HS-5 (cell line): ENCODE data around the gene ADISSP.
A peak's percentile ranks its signal among the peaks of the same experiment; 100 is the strongest.

Experiments used
- DNase-seq: peaks from one replicate; pipeline ENCODE4 v3.0.0-alpha.2; 2012; ENCODE audit warnings: low read depth

The ADISSP gene

DNA sequence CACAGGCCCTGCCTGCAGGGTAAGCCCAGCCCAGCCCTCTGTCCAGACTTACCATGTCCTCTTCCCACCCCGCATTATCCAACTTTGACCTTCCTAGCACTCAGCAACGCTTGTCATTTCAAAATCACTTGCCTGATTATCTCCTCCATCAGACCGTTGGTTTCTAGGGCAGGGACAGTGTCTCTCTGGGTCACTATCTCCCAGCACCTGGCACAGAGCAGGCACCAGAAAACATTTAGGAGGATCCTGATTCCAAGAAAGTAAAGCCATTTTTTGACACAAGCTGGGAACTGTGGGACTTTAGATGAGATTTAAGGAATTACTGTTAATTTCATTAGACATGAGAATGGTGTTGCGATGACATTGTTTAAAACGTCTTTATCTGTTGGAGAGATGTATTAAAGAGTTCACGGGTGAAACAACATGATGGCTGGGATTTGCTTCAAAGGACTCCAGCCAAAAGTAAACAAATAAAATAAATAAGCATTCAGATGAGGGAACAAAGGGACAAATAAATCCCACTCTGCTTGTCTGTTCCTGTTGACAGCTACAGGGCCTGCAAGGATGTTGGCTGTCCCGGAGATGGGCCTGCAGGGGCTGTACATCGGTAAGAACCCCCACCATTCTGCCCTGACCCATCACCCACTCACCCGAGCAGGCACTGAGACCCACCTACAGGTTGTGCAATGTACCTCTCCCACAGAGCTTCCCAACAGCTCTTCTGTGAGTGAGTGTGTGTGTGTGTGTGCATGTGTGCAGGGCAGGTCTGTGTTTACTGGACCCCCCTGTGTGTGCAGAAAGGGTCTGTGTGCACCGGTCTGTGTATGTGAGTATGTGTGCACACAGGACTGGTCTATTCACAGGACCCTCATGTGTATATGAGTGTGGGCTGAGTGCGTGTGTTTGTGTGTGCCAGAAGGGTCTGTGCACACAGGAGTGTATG is 29.2 kb downstream of the ADISSP start:
- no peak for DNase-seq

DNA sequence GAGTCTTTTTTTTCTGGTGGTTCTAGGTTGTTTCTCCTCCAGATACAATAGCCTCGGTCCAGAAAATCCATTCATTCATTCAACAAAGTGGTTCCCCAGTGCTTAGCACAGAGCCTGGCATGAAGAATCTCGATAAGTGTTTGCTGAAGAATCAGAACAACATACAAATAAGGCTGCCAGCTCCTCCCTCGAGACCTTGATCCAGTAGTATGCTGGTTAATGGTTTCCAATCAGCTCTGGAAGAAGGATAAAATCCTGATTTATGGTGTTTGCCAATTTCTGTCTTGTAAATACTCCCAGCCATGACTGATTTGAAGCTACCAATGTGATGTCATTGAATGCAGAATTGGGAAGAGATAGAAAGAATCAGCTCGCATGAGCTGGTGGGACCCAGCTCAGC is 31.8 kb downstream of the ADISSP start:
- DNase-seq = no peak

DNA sequence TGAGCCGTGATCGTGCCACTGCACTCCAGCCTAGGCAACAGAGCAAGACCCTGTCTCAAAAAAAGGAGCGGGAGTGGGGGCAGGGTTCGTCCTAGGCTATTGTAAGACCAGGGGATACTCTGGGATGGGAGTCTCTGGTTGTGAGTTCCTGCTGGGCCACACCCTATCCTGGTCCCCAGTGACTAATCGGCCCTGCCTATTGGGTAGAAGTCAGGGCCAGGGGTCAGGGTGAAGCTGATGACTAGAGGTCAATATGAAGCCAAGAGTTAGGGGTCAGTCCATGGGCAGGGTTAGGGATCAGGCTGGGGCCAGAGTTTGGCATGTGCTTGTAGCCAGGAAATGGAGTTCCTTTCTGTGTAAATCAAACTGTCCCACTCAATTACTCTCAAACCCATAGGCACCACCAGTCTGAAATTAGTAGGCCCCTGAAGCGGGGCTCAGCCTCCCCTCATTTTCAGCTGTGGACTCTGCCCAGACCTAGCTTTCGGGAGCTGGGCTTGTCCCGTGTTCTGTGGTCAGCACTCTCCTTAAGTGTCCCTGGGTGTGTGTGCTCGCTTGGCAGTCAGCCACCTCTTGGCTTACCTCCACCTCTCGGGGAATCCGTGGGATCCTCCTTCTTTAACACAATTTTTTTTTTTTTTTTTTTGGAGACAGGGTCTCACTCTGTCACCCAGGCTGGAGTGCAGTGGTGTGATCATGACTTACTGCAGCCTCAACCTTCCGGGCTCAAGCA is 33.3 kb downstream of the ADISSP start:
- no peak for DNase-seq

GRCh38 chr20:3733119-3733995 is 34.2 kb downstream of the ADISSP start:
- no peak for DNase-seq

DNA sequence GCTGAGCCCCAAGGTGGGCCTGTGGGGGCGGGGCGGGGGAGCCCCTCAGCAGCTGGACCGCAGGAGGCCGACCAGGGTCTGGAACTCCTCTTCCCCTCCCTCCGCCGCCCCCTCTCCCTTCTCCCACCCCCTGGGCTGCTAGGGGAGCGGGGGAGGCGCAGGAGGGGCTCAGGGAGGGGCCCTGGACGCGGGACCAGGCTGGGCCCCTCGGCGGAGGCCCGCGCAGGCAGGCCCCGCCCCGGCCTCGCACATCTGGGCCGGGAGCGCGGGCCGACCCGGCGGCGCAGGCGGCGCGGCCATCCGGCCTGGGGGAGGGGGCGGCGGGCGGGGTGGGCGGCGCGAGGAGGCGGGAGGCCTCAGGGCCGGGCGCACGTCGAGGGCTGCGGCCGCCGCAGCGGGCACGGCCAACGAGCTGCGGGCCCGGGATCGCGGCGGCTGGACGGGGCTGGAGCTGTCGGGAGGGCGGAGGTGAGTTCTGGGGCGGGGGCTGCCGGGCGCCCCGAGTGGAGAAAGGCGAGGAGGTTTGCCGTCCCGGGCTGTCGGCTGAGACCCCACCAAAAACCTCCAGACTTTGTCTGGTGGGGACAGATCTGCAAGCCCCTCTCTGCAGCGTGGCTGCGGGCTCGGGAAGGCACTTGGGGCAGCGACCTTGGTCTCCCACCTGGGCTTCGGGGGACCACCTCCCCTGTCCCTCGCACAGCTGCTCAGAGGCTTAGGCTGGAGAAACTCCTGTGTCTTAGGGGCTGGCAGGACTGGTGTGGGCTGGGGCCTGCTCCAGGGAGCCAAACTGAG is 35.0 kb downstream of the ADISSP start, which contains the start of gene HSPA12B:
TSS of gene HSPA12B (plus strand) at position 359 of the 792 bp plus-strand sequence. CDS start 5,990 bp downstream, outside the sequence.
- no peak for DNase-seq

DNA sequence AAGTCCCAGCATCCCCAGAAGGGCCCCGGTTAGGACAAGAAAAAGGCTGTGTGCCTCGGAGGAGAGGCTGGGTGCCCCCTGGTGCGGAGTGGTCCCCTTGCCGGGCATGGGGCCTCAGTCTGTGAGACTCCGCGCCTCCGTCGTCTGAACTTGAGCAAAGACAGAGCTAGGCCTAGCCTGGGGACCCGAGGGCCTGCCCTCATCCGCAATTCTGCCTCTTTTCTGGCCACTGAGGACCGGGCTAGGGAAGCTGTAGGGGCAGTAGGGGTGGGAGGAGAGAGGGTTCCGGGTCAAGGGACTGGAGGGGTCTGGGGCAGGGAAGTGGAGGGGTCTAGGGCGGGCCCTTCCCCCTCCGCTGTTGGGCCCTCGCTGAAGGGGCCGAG is 35.6 kb downstream of the ADISSP start:
- DNase-seq = no peak

DNA sequence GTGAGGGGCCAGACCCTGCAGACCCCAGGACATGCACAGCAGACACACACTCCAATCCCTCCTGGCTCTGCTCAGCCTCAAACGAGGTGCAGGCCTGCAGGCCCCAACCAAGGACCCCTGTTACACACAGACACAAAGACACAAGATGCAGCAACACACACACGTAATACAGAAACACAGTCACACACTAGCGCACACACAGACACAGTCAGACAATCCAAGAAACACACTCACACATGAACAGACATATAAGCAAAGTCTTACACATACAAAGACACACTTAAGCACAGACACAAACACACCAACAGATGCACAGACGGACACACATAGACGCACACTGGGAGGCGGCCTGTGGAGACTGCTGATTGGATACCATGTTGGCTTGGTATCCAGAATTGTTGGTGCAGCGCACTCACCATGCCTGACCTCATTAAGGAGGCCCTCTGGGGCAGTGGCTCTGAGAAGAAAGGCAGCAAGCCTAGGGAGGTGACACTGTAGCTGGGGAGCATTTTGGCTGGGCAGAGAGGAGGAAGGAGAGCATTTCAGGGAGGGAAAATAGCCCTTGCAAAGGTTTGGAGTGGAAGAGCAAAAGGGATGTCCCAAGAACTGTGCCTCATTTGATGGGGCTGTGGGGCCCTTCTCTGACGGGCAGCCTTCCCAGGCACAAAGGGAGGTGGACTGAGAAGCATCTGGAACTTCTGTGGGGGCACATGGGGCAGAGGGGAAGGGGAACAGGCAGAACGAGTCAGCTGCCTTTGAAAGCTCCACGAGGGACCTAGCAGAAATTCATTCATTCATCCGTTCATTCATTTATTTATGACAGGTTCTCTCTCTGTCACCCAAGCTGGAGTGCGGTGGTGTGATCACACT is 36.5 kb downstream of the ADISSP start:
- no peak for DNase-seq

DNA sequence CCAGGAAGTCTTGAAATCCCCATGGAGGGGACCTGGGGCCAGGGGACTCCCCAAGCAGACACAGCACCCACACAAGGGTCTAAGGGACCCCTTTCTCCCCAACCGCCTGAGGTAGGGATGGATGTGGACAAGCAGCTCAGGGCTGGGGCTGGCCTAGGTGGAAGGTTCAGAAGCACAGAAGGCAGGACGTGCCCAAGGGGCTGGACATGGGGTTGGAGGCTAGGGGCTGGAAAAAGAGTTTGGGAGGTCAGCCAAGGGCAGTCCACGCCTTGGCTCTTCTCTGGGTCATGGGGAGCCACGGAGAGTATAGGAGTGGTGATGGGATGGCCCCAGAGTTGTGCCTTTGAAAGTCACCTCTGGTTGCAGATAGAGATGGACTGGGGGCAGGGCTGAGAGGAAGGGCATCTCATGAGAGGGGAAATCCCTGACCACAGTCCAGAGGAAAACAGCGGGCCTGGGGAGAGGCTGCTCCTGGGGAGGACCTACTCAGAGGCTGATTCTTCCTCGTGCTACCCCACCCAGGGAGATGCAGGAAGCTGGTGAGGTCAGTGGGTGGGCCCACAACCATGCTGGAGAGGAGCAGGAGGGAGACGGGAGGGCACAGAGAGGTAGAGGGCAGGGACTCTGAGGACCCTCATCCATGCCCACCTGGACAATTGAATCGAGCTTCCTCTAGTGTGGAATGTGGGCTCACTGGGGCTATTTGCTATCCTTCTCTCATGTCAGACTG is 37.6 kb downstream of the ADISSP start:
- no peak for DNase-seq

DNA sequence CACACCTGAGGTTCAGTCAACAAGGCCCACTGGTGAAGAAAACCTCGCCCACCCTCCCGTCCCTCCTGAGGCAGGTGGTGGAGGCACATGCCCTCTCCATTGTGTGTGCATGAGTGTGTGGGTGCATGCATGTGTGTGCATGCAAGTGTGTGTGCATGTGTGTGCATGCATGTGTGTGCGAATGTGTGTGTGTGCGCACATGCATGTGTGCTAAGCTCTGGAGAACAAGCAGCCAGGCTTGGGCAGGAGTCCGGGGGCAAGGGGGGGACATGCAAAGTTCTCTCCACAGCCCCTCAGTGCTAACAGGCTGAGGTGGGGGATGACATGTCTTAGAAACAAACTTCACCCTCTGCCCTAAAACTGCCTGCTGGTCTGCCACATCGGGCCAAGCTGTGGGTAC is 38.2 kb downstream of the ADISSP start:
- DNase-seq = no peak

DNA sequence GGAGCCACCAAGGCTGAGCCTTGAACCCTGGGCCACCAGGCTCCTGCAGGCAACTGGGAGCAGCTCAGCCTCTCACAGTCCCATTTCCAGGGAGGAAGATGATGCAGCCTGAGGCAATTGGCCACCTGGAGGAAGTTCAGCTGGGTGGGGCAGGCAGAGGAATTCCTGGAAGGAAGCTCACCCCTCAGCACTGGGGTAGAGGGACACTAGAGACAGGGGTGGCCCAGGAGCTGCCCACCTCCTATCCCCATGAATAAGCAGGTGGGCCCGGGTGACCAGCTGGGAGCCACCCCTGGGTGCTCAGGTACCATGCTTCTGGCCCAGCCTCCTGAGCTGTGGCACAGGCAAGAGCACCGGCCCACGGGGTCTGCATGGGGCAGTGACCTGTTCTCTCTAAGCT is 38.7 kb downstream of the ADISSP start:
- no peak for DNase-seq

- no peak for DNase-seq
Observed at GRCh38 chr20:3728354-3728753, 39.2 kb downstream of the ADISSP start.

DNA sequence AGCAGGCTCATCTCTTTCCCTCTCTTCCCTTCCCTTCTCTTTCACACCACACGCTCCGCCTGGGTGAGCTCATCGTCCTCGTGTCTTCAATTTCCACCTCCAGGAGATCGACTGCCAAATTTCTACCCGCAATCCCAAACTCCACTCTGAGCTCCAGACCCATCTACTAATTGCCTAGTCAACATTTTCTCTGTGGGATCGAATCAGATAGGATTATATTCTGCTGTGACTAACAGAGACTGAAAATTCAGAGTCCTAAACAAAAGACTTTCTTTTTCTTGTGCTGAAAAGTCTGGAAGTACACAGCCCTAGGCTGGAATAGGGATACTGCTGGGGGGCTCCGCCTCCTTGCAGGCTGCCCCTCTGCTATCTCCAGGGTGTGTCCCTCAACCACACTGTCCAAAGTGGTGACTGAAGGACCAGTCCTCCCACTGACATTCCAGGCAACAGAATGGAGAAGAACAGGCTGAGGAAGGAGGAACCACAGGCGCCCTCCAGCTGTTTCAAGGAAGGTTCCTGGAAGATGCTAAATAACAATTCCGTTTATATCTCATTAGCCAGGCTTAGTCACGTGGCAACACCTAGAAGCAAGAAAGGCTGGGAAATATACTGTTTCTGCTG is 40.0 kb downstream of the ADISSP start:
- peak; percentile 25 for DNase-seq

GRCh38 chr20:3724356-3724755 is 43.2 kb downstream of the ADISSP start:
- DNase-seq = no peak

DNA sequence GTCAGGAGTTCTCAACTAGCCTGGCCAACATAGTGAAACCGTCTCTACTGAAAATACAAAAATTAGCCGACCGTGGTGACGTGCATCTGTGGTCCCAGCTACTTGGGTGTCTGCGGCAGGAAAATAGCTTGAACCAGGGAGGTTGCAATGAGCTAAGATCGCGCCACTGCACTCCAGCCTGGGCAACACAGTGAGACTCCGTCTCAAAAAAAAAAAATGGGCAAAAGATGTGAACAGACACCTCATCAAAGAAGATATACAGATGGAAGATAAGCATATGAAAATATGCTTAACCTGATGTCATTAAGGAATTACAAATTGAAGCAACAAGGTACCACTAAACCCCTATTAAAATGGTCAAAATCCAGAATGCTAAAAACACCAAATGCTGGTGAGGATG is 44.3 kb downstream of the ADISSP start:
- DNase-seq = no peak

- no peak for DNase-seq
Observed at GRCh38 chr20:3721912-3722311, 45.6 kb downstream of the ADISSP start.

GRCh38 chr20:3720626-3721025 is 46.9 kb downstream of the ADISSP start:
- no peak for DNase-seq

- no peak for DNase-seq
Observed at GRCh38 chr20:3720068-3720467, 47.5 kb downstream of the ADISSP start.

DNA sequence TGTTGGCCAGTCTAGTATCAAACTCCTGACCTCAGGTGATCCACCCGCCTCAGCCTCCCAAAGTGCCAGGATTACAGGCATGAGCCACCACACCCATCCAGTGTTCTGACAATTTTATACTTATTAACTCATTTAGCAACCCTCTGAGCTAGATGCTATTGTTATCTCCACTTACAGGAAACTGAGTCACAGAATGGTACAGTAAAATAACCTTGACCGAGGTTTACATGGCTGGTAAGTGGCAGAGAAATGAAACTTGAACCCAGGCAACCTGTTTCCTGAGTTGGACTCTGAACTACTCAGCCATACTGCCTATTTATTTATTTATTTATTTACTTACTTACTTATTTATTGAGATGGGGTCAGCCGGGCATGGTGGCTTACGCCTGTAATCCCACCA is 48.5 kb downstream of the ADISSP start:
- DNase-seq = no peak

- DNase-seq = no peak
Observed at GRCh38 chr20:3716195-3716834, 51.2 kb downstream of the ADISSP start.
